Measurements from ENCODE around the gene MARF1. TPM values are rescaled to one million over a fixed set of nuclear protein-coding genes. Genes with fewer than 3 reads are reported as not detected.

MARF1 gene
- total and polyA plus RNA-seq, 9 of the 15 experiments (the other 6 are each of a cell fraction or from before 2014, with no cell fraction given), result 4.7 to 33.2 (median 11.7) TPM

DNA sequence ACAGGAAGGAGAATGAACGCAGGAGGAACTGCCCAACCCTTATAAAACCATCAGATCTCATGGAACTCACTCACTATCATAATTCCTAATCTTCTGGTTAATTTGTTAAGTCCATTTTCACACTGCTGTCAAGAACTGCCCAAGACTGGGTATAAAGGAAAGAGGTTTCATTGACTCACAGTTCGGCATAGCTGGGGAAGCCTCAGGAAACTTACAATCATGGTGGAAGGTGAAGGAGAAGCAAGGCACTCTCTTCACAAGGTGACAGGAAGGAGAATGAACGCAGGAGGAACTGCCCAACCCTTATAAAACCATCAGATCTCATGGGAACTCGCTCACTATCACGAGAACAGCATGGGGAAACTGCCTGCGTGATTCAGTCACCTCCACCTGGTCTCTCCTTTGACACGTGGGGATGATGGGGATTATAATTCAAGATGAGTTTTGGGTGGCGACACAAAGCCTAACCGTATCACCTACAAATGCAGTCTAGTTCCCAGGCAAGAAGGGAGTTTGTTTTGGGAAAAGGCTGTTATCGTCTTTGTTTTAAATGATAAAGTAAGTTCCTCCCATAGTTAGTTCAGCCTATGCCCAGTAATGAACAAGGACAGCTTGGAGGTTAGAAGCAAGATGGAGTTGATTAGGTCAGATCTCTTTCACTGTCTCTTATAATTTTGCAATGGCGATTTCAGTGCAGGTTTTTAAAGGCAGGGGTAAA lies 68.9 kb downstream of the MARF1 start (continued):
- TF ChIP-seq, protein P1, sequence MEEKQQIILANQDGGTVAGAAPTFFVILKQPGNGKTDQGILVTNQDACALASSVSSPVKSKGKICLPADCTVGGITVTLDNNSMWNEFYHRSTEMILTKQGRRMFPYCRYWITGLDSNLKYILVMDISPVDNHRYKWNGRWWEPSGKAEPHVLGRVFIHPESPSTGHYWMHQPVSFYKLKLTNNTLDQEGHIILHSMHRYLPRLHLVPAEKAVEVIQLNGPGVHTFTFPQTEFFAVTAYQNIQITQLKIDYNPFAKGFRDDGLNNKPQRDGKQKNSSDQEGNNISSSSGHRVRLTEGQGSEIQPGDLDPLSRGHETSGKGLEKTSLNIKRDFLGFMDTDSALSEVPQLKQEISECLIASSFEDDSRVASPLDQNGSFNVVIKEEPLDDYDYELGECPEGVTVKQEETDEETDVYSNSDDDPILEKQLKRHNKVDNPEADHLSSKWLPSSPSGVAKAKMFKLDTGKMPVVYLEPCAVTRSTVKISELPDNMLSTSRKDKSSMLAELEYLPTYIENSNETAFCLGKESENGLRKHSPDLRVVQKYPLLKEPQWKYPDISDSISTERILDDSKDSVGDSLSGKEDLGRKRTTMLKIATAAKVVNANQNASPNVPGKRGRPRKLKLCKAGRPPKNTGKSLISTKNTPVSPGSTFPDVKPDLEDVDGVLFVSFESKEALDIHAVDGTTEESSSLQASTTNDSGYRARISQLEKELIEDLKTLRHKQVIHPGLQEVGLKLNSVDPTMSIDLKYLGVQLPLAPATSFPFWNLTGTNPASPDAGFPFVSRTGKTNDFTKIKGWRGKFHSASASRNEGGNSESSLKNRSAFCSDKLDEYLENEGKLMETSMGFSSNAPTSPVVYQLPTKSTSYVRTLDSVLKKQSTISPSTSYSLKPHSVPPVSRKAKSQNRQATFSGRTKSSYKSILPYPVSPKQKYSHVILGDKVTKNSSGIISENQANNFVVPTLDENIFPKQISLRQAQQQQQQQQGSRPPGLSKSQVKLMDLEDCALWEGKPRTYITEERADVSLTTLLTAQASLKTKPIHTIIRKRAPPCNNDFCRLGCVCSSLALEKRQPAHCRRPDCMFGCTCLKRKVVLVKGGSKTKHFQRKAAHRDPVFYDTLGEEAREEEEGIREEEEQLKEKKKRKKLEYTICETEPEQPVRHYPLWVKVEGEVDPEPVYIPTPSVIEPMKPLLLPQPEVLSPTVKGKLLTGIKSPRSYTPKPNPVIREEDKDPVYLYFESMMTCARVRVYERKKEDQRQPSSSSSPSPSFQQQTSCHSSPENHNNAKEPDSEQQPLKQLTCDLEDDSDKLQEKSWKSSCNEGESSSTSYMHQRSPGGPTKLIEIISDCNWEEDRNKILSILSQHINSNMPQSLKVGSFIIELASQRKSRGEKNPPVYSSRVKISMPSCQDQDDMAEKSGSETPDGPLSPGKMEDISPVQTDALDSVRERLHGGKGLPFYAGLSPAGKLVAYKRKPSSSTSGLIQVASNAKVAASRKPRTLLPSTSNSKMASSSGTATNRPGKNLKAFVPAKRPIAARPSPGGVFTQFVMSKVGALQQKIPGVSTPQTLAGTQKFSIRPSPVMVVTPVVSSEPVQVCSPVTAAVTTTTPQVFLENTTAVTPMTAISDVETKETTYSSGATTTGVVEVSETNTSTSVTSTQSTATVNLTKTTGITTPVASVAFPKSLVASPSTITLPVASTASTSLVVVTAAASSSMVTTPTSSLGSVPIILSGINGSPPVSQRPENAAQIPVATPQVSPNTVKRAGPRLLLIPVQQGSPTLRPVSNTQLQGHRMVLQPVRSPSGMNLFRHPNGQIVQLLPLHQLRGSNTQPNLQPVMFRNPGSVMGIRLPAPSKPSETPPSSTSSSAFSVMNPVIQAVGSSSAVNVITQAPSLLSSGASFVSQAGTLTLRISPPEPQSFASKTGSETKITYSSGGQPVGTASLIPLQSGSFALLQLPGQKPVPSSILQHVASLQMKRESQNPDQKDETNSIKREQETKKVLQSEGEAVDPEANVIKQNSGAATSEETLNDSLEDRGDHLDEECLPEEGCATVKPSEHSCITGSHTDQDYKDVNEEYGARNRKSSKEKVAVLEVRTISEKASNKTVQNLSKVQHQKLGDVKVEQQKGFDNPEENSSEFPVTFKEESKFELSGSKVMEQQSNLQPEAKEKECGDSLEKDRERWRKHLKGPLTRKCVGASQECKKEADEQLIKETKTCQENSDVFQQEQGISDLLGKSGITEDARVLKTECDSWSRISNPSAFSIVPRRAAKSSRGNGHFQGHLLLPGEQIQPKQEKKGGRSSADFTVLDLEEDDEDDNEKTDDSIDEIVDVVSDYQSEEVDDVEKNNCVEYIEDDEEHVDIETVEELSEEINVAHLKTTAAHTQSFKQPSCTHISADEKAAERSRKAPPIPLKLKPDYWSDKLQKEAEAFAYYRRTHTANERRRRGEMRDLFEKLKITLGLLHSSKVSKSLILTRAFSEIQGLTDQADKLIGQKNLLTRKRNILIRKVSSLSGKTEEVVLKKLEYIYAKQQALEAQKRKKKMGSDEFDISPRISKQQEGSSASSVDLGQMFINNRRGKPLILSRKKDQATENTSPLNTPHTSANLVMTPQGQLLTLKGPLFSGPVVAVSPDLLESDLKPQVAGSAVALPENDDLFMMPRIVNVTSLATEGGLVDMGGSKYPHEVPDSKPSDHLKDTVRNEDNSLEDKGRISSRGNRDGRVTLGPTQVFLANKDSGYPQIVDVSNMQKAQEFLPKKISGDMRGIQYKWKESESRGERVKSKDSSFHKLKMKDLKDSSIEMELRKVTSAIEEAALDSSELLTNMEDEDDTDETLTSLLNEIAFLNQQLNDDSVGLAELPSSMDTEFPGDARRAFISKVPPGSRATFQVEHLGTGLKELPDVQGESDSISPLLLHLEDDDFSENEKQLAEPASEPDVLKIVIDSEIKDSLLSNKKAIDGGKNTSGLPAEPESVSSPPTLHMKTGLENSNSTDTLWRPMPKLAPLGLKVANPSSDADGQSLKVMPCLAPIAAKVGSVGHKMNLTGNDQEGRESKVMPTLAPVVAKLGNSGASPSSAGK (IDR thresholded peaks at IDR 0.05), result peak; percentile 89
- peak; percentile 90 for TF ChIP-seq ZNF766 (CRISPR knock-in tag; conservative IDR thresholded peaks at IDR 0.05)
- peak; percentile 92 for TF ChIP-seq ZNF79 (CRISPR knock-in tag; IDR thresholded peaks at IDR 0.05; ENCODE audit: low read depth)
- TF ChIP-seq PHTF2 (CRISPR knock-in tag; IDR thresholded peaks at IDR 0.05), result peak; percentile 45
- 0 out of 2 replicates have a peak, but pooled peaks have one; percentile 31 for TF ChIP-seq ETV5 (CRISPR knock-in tag; IDR thresholded peaks at IDR 0.05; ENCODE audit: low read depth)
- TF ChIP-seq, protein P2, sequence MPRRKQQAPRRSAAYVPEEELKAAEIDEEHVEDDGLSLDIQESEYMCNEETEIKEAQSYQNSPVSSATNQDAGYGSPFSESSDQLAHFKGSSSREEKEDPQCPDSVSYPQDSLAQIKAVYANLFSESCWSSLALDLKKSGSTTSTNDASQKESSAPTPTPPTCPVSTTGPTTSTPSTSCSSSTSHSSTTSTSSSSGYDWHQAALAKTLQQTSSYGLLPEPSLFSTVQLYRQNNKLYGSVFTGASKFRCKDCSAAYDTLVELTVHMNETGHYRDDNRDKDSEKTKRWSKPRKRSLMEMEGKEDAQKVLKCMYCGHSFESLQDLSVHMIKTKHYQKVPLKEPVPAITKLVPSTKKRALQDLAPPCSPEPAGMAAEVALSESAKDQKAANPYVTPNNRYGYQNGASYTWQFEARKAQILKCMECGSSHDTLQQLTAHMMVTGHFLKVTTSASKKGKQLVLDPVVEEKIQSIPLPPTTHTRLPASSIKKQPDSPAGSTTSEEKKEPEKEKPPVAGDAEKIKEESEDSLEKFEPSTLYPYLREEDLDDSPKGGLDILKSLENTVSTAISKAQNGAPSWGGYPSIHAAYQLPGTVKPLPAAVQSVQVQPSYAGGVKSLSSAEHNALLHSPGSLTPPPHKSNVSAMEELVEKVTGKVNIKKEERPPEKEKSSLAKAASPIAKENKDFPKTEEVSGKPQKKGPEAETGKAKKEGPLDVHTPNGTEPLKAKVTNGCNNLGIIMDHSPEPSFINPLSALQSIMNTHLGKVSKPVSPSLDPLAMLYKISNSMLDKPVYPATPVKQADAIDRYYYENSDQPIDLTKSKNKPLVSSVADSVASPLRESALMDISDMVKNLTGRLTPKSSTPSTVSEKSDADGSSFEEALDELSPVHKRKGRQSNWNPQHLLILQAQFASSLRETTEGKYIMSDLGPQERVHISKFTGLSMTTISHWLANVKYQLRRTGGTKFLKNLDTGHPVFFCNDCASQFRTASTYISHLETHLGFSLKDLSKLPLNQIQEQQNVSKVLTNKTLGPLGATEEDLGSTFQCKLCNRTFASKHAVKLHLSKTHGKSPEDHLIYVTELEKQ (CRISPR knock-in tag; IDR thresholded peaks at IDR 0.05), result peak; percentile 90
- peak; percentile 46; the same call in 1 of the 2 replicates for TF ChIP-seq HEY1 (CRISPR knock-in tag; IDR thresholded peaks at IDR 0.05; ENCODE audit: borderline replicate concordance)
- TF ChIP-seq, protein P3, sequence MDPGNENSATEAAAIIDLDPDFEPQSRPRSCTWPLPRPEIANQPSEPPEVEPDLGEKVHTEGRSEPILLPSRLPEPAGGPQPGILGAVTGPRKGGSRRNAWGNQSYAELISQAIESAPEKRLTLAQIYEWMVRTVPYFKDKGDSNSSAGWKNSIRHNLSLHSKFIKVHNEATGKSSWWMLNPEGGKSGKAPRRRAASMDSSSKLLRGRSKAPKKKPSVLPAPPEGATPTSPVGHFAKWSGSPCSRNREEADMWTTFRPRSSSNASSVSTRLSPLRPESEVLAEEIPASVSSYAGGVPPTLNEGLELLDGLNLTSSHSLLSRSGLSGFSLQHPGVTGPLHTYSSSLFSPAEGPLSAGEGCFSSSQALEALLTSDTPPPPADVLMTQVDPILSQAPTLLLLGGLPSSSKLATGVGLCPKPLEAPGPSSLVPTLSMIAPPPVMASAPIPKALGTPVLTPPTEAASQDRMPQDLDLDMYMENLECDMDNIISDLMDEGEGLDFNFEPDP (CRISPR knock-in tag; IDR thresholded peaks at IDR 0.05), result peak; percentile 78
- 0 out of 2 replicates have a peak, but pooled peaks have one; percentile 4 for TF ChIP-seq ATF7 (IDR thresholded peaks at IDR 0.05)
